Caco-2 (cell line): ENCODE data around the gene PHLPP1. TPM values are rescaled to one million over a fixed set of nuclear protein-coding genes. Genes with fewer than 3 reads are reported as not detected.

ENCODE experiments used
- BruUV-seq: library from RNA; stranded (reverse); fragments of 400-500 nt; replicated peaks from 2 replicates; lab custom pipeline; 2021; lab: Mats Ljungman, UMichigan
- CTCF ChIA-PET: fragments of 300-600 bp; sonication (Branson Sonifier 250); formaldehyde crosslinking; loops from one replicate; lab custom pipeline; 2022; ENCODE audit warnings: antibody characterized with exemption; lab: Charles Lee
- POLR2A ChIA-PET: fragments of 300-600 bp; sonication (Branson Sonifier 250); formaldehyde crosslinking; loops from one replicate; lab custom pipeline; 2022; ENCODE audit warnings: antibody characterized with exemption; lab: Charles Lee
- DNase-seq, 2 experiments: peaks; one replicate each; pipeline versions ENCODE4 v3.0.0 to v3.0.0-alpha.2; 2020 to 2022
- H3K27me3 ChIP-seq: replicated peaks from 2 replicates; pipeline ENCODE4 v1.6.0; 2011; ENCODE audit warnings: low read length; ENCODE audit not compliant: control insufficient read depth, insufficient read depth
- H3K36me3 ChIP-seq: 2 replicates; pipeline ENCODE4 v1.5.1; 2011; ENCODE audit warnings: low read length; ENCODE audit not compliant: control insufficient read depth, insufficient read depth
- H3K4me1 ChIP-seq: fragments of 250-450 bp; sonication (Bioruptor Pico); 2 replicates; pipeline ENCODE4 v1.5.1; 2020; ENCODE audit warnings: mild to moderate bottlenecking
- H3K4me3 ChIP-seq: 2 replicates; pipeline ENCODE4 v1.5.1; 2011; ENCODE audit warnings: low read depth, mild to moderate bottlenecking, control low read depth, low read length
- H3K9me3 ChIP-seq: fragments of 250-450 bp; sonication (Bioruptor Pico); 2 replicates; pipeline ENCODE4 v1.5.1; 2020; ENCODE audit warnings: mild to moderate bottlenecking, moderate library complexity
- H3K27ac Mint-ChIP-seq: one replicate; pipeline ENCODE4 v1.8.0; 2022; ENCODE audit warnings: mixed read lengths; ENCODE audit not compliant: unreplicated experiment
- H3K27me3 Mint-ChIP-seq: one replicate; pipeline ENCODE4 v1.8.0; 2022; ENCODE audit warnings: mixed read lengths; ENCODE audit not compliant: insufficient read depth, unreplicated experiment
- H3K36me3 Mint-ChIP-seq: one replicate; pipeline ENCODE4 v1.8.0; 2022; ENCODE audit warnings: mild to moderate bottlenecking, mixed read lengths; ENCODE audit not compliant: insufficient read depth, unreplicated experiment
- H3K4me1 Mint-ChIP-seq: one replicate; pipeline ENCODE4 v1.8.0; 2022; ENCODE audit warnings: low read depth, mixed read lengths; ENCODE audit not compliant: unreplicated experiment
- H3K4me3 Mint-ChIP-seq: one replicate; pipeline ENCODE4 v1.8.0; 2022; ENCODE audit warnings: mild to moderate bottlenecking, moderate library complexity, mixed read lengths; ENCODE audit not compliant: unreplicated experiment
- H3K9me3 Mint-ChIP-seq: one replicate; pipeline ENCODE4 v1.8.0; 2022; ENCODE audit warnings: mixed read lengths; ENCODE audit not compliant: unreplicated experiment
- CTCF ChIP-seq, 2 experiments: fragments of 200-600 bp in 1 of 2; IDR thresholded peaks; 1 replicate in 1 of 2; 2 replicates in 1 of 2; pipeline versions ENCODE4 v1.5.1 to v1.8.0; 2011 to 2022; ENCODE audit warnings: antibody characterized with exemption in 1 of 2, control low read depth in 1 of 2, inconsistent platforms in 1 of 2, low read depth in 1 of 2, low read length in 1 of 2, mild to moderate bottlenecking in 1 of 2, moderate library complexity in 1 of 2; ENCODE audit not compliant: insufficient read depth in 1 of 2, severe bottlenecking in 1 of 2, unreplicated experiment in 1 of 2
- intact Hi-C: fragments of 100-400 bp; cut with micrococcal nuclease; formaldehyde crosslinking; loops from one replicate; pipeline ENCODE4 v1.10.0; 2022; ENCODE audit not compliant: unreplicated experiment
- total RNA-seq: library from RNA; stranded (reverse); gene quantifications from 2 replicates; pipeline ENCODE4 v1.2.3, GENCODE V29; 2022

The PHLPP1 gene
- total RNA-seq, 1 experiment from 2014 or later = 20.1 TPM

DNA sequence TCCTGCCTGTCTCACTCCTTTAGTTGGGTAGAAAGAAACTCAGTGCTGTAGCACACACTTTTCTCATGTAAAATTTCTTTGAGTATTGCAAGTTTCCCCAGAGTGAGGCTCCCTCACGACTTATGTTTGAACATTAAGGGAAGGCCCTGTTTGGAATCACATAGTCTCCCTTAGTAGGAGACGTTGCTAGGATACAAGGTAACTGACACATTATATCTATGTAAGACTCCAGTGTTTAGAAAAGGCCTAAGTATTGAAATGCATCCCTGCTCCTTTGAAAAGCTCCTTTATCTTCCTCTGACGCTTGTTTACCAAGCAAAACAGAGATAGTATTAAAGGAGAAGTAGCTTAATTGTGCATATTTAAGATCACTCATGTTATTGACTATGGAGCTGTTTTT lies 248.2 kb downstream of the PHLPP1 start:
- Histone ChIP-seq H3K4me3 (no peak overlapping the region), H3K4me1 (no peaks in the 10 kb centered on the region), H3K27me3 (no peaks in the 10 kb centered on the region), H3K9me3 (no peaks in the 10 kb centered on the region), H3K36me3 (no peaks in the 10 kb centered on the region)
- no peaks in the 10 kb centered on the region for H3K9me3 Mint-ChIP-seq
- POLR2A ChIA-PET = no interaction called here
- TF ChIP-seq CTCF (IDR thresholded peaks at IDR 0.05; ENCODE audit: insufficient read depth in 1 of 2, low read depth in 1 of 2, low read length in 1 of 2, severe bottlenecking in 1 of 2, unreplicated experiment in 1 of 2) = no peak
- no peak for DNase-seq
- H3K4me3 Mint-ChIP-seq = no peak overlapping the region
- no peak overlapping the region for H3K27ac Mint-ChIP-seq
- BruUV-seq = no TSS peak
- intact Hi-C loops = no loop called here
- H3K4me1 Mint-ChIP-seq = peaks cover 6% of the 10 kb centered on the region
- CTCF ChIA-PET = no interaction called here
- H3K27me3 Mint-ChIP-seq = no peaks in the 10 kb centered on the region
- H3K36me3 Mint-ChIP-seq = peaks cover 18% of the 10 kb centered on the region

DNA sequence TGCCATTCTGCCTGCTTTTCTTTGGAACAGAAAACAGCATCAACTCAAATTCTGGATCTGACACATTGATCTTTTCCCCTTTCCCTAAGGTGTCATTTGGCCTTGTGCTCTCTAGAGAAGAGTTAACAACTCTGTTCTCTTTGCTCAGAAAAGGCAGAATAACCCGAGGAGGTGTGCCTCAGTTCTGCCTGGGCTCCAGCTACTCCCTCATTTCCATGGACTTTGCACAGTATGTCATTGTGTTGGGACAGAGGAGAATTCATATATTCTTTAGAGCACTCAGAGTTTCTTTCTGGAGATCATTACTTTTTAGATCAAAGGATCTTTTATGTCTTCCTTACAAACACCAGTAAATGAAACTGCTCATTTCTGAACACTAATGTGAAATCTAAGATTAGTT lies 249.1 kb downstream of the PHLPP1 start:
- Histone ChIP-seq H3K9me3 (no peaks in the 10 kb centered on the region), H3K36me3 (no peaks in the 10 kb centered on the region), H3K27me3 (no peaks in the 10 kb centered on the region), H3K4me3 (no peak overlapping the region), H3K4me1 (no peaks in the 10 kb centered on the region)
- Mint-ChIP-seq H3K4me3 (no peak overlapping the region), H3K9me3 (no peaks in the 10 kb centered on the region), H3K4me1 (peaks cover 6% of the 10 kb centered on the region), H3K36me3 (peaks cover 14% of the 10 kb centered on the region), H3K27me3 (no peaks in the 10 kb centered on the region), H3K27ac (no peak overlapping the region)
- intact Hi-C loops = no loop called here
- TF ChIP-seq CTCF (IDR thresholded peaks at IDR 0.05; ENCODE audit: insufficient read depth in 1 of 2, low read depth in 1 of 2, low read length in 1 of 2, severe bottlenecking in 1 of 2, unreplicated experiment in 1 of 2) = no peak
- DNase-seq = no peak
- ChIA-PET CTCF (no interaction called here), POLR2A (no interaction called here)
- no TSS peak for BruUV-seq

DNA sequence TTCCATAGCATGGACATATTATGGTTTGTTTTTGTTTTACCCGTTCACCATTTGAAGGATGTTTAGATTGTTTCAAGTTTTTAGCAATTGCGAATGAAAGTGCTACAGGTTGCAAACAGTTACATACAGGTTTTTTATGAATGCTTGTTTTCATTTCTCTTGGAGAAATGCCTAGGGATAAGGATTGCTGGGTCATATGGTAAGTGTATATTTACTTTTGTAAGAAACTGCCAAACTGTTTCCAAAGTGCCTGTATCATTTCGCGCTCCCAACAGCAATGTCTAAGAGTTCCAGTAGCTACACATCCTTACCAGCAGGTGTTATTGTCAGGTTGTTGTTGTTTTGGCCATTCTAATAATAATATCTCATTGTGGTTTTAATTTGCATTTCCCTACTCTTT lies 251.7 kb downstream of the PHLPP1 start:
- no TSS peak for BruUV-seq
- DNase-seq = no peak
- Histone ChIP-seq H3K4me1 (no peaks in the 10 kb centered on the region), H3K4me3 (no peak overlapping the region), H3K27me3 (no peaks in the 10 kb centered on the region), H3K9me3 (no peaks in the 10 kb centered on the region), H3K36me3 (no peaks in the 10 kb centered on the region)
- H3K9me3 Mint-ChIP-seq = no peaks in the 10 kb centered on the region
- H3K27ac Mint-ChIP-seq = no peak overlapping the region
- no peak overlapping the region for H3K4me3 Mint-ChIP-seq
- H3K36me3 Mint-ChIP-seq = peaks cover 26% of the 10 kb centered on the region
- intact Hi-C loops = no loop called here
- POLR2A ChIA-PET = no interaction called here
- no peak for TF ChIP-seq CTCF (IDR thresholded peaks at IDR 0.05; ENCODE audit: insufficient read depth in 1 of 2, low read depth in 1 of 2, low read length in 1 of 2, severe bottlenecking in 1 of 2, unreplicated experiment in 1 of 2)
- no peaks in the 10 kb centered on the region for H3K27me3 Mint-ChIP-seq
- CTCF ChIA-PET = no interaction called here
- peaks cover 6% of the 10 kb centered on the region for H3K4me1 Mint-ChIP-seq
